ENCODE data around the gene MLC1. TPM values are rescaled to one million over a fixed set of nuclear protein-coding genes. Genes with fewer than 3 reads are reported as not detected.

Gene MLC1
- total and polyA plus RNA-seq, 2 of the 4 experiments (the other 2 are of a cell fraction), result 0.10 TPM; not detected in 1

DNA sequence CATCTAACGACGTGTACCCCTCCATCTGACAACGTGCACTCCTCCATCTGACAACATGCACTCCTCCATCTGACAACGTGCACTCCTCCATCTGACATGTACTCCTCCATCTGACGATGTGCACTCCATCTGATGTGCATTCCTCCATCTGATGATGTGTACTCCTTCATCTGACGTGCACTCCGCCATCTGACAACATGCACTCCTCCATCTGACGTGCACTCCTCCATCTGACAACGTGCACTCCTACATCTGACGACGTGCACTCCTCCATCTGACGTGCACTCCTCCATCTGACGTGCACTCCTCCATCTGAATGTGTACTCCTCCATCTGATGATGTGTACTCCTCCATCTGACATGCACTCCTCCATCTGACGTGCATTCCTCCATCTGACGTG is 64.6 kb downstream of the MLC1 start:
- no peak overlapping the region for H2BK5ac ChIP-seq (ENCODE audit: low read depth, low read length, poor library complexity, severe bottlenecking)
- ATAC-seq (ENCODE audit: low read depth) (no peak), DNase-seq (no peak)
- no peak overlapping the region for H3K9ac ChIP-seq (ENCODE audit: low read depth, low read length)
- CTCF ChIA-PET, result no interaction called here
- no peak overlapping the region for H3K27ac ChIP-seq (ENCODE audit: insufficient read depth, low read length)
- no peak overlapping the region for H4K8ac ChIP-seq (ENCODE audit: low read depth in 2 of 2, low read length in 2 of 2)
- BruUV-seq (replicated peaks), result no TSS peak
- H3K14ac ChIP-seq (replicated peaks; ENCODE audit: low read depth, low read length), result no peak overlapping the region
- 0 out of 2 replicates have a peak, but pooled peaks cover 5% of the 10 kb centered on the region for H3K9me1 ChIP-seq (ENCODE audit: insufficient read depth, low read length)
- H4K5ac ChIP-seq (ENCODE audit: low read depth, low read length), result no peak overlapping the region
- no peak for TF ChIP-seq RAD21 (IDR thresholded peaks at IDR 0.05; ENCODE audit: low read length)
- no peak for TF ChIP-seq MXI1 (IDR thresholded peaks at IDR 0.05; ENCODE audit: borderline replicate concordance, low read depth, low read length)
- TF ChIP-seq BHLHE40 (IDR thresholded peaks at IDR 0.05; ENCODE audit: low read depth, low read length), result no peak
- TF ChIP-seq MAFK (IDR thresholded peaks at IDR 0.05; ENCODE audit: low read depth, low read length), result no peak
- no peak for TF ChIP-seq RFX5 (IDR thresholded peaks at IDR 0.05; ENCODE audit: low read depth, low read length)
- TF ChIP-seq, protein P1, sequence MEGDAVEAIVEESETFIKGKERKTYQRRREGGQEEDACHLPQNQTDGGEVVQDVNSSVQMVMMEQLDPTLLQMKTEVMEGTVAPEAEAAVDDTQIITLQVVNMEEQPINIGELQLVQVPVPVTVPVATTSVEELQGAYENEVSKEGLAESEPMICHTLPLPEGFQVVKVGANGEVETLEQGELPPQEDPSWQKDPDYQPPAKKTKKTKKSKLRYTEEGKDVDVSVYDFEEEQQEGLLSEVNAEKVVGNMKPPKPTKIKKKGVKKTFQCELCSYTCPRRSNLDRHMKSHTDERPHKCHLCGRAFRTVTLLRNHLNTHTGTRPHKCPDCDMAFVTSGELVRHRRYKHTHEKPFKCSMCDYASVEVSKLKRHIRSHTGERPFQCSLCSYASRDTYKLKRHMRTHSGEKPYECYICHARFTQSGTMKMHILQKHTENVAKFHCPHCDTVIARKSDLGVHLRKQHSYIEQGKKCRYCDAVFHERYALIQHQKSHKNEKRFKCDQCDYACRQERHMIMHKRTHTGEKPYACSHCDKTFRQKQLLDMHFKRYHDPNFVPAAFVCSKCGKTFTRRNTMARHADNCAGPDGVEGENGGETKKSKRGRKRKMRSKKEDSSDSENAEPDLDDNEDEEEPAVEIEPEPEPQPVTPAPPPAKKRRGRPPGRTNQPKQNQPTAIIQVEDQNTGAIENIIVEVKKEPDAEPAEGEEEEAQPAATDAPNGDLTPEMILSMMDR (conservative IDR thresholded peaks at IDR 0.05; ENCODE audit: low read depth, low read length), result no peak
- TF ChIP-seq, protein P2, sequence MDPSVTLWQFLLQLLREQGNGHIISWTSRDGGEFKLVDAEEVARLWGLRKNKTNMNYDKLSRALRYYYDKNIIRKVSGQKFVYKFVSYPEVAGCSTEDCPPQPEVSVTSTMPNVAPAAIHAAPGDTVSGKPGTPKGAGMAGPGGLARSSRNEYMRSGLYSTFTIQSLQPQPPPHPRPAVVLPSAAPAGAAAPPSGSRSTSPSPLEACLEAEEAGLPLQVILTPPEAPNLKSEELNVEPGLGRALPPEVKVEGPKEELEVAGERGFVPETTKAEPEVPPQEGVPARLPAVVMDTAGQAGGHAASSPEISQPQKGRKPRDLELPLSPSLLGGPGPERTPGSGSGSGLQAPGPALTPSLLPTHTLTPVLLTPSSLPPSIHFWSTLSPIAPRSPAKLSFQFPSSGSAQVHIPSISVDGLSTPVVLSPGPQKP (IDR thresholded peaks at IDR 0.05; ENCODE audit: borderline replicate concordance, low read depth, low read length), result no peak
- TF ChIP-seq, protein P3, sequence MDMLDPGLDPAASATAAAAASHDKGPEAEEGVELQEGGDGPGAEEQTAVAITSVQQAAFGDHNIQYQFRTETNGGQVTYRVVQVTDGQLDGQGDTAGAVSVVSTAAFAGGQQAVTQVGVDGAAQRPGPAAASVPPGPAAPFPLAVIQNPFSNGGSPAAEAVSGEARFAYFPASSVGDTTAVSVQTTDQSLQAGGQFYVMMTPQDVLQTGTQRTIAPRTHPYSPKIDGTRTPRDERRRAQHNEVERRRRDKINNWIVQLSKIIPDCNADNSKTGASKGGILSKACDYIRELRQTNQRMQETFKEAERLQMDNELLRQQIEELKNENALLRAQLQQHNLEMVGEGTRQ (IDR thresholded peaks at IDR 0.05; ENCODE audit: low read depth, low read length), result no peak
- no peak for TF ChIP-seq CEBPB (IDR thresholded peaks at IDR 0.05; ENCODE audit: low read depth, low read length)
- TF ChIP-seq NFE2L2 (IDR thresholded peaks at IDR 0.05; ENCODE audit: low read depth, low read length), result no peak
- TF ChIP-seq MAZ (IDR thresholded peaks at IDR 0.05; ENCODE audit: borderline replicate concordance, low read depth, low read length), result no peak
- no peak for TF ChIP-seq POLR2A (IDR thresholded peaks at IDR 0.05; ENCODE audit: low read depth, low read length)
- TF ChIP-seq FOS (IDR thresholded peaks at IDR 0.05; ENCODE audit: low read depth, low read length), result no peak
- no peaks in the 10 kb centered on the region for H3K79me1 ChIP-seq (ENCODE audit: low read depth in 1 of 2, low read length in 2 of 2)
- intact Hi-C loops (cut with micrococcal nuclease), result no loop called here
- H3K18ac ChIP-seq (ENCODE audit: low read depth, low read length), result no peak overlapping the region
- no peak overlapping the region for H3K4ac ChIP-seq (ENCODE audit: low read depth, low read length)
- no peak overlapping the region for H3K56ac ChIP-seq (ENCODE audit: extremely low read depth, insufficient read depth, low read length)
- H4K91ac ChIP-seq (ENCODE audit: insufficient read depth, low read depth, low read length), result no peak overlapping the region
- H3K23ac ChIP-seq (ENCODE audit: low read depth, low read length), result no peak overlapping the region
- no peak overlapping the region for H3K4me2 ChIP-seq (ENCODE audit: low read depth, low read length)
- dilution Hi-C loops (cut with HindIII; ENCODE audit: low sequenced_read_pairs, unreplicated experiment), result no loop called here
- H3K4me1 ChIP-seq (ENCODE audit: control insufficient read depth, insufficient read depth, low read length), result 0 out of 2 replicates have a peak, but pooled peaks cover 4% of the 10 kb centered on the region
- peaks cover 40% of the 10 kb centered on the region for H3K27me3 ChIP-seq (ENCODE audit: control insufficient read depth, insufficient read depth, low read length)
- H2BK20ac ChIP-seq (ENCODE audit: low read depth, low read length), result no peak overlapping the region
- POLR2A ChIA-PET (ENCODE audit: unreplicated experiment), result no interaction called here
- no peak overlapping the region for H2BK120ac ChIP-seq (ENCODE audit: low read depth, low read length)
- H2AFZ ChIP-seq (replicated peaks; ENCODE audit: low read length, poor library complexity), result no peak overlapping the region
- 81% methylated on average over 15 of the region's 15 CpGs; no CpG with 5 or more reads in 1 of the 2 experiments for WGBS, 2 experiments (ENCODE audit: extremely low coverage in 2 of 2, insufficient read length in 1 of 2)
- H3K4me3 ChIP-seq (ENCODE audit: insufficient read depth, low read depth, low read length), result no peak overlapping the region
- H3K36me3 ChIP-seq (ENCODE audit: control insufficient read depth, insufficient read depth, low read length), result no peaks in the 10 kb centered on the region
- peaks cover 4% of the 10 kb centered on the region; the same call in 1 of the 2 replicates for H3K9me3 ChIP-seq (ENCODE audit: control insufficient read depth, insufficient read depth, low read length)
- in situ Hi-C loops (cut with MboI; ENCODE audit: low sequenced_read_pairs), result no loop called here
- H2AK9ac ChIP-seq (replicated peaks; ENCODE audit: low read depth, low read length, poor library complexity), result no peak overlapping the region
- H2AK5ac ChIP-seq (ENCODE audit: low read depth, low read length), result no peak overlapping the region
- H2BK15ac ChIP-seq (ENCODE audit: low read depth, low read length), result no peak overlapping the region
- H4K20me1 ChIP-seq (ENCODE audit: insufficient read depth, low read length), result no peaks in the 10 kb centered on the region
